ENCODE results near the gene TMCC1. TPM values are rescaled to one million over a fixed set of nuclear protein-coding genes. Genes with fewer than 3 reads are reported as not detected.
A peak's percentile ranks its signal among the peaks of the same experiment; 100 is the strongest.

The TMCC1 gene
- total and polyA plus RNA-seq, 7 donors = 12.4 to 55.0 (median 38.1) TPM

DNA sequence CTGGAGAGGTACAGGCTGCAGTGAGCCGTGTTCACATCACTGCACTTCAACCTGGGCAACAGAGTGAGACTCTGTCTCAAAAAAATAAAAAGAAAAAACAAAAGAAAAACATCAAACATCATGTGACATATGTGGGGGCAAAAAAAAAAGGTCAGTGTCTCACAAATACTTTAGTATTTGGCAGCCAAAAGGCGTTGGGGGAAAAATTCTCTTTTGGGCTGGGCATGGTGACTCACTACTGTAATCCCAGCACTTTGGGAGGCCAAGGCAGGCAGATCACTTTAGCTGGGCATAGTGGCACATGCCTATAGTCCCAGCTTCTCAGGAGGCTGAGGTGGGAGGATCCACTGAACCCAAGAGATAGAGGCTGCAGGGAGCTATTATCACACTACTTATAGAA, 47.6 kb downstream of the TMCC1 start:
- H3K9me3 ChIP-seq = no peaks in the 10 kb centered on the region
- TF ChIP-seq, protein P1, sequence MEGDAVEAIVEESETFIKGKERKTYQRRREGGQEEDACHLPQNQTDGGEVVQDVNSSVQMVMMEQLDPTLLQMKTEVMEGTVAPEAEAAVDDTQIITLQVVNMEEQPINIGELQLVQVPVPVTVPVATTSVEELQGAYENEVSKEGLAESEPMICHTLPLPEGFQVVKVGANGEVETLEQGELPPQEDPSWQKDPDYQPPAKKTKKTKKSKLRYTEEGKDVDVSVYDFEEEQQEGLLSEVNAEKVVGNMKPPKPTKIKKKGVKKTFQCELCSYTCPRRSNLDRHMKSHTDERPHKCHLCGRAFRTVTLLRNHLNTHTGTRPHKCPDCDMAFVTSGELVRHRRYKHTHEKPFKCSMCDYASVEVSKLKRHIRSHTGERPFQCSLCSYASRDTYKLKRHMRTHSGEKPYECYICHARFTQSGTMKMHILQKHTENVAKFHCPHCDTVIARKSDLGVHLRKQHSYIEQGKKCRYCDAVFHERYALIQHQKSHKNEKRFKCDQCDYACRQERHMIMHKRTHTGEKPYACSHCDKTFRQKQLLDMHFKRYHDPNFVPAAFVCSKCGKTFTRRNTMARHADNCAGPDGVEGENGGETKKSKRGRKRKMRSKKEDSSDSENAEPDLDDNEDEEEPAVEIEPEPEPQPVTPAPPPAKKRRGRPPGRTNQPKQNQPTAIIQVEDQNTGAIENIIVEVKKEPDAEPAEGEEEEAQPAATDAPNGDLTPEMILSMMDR (IDR thresholded peaks at IDR 0.05) = no peak
- no peak overlapping the region for H3K4me3 ChIP-seq
- WGBS, 3 donors = 65 to 71% (median 65%) methylated on average over 2 of the region's 2 CpGs
- ATAC-seq = peak in 1 of 4 donors; percentile 28
- no peaks in the 10 kb centered on the region for H3K36me3 ChIP-seq (ENCODE audit: insufficient read depth in 1 of 2, low read depth in 1 of 2)
- no peaks in the 10 kb centered on the region for H3K27me3 ChIP-seq (ENCODE audit: insufficient read depth in 3 of 3, low read length in 2 of 3)
- intact Hi-C loops (cut with DNase I) = no loop called here
- no peak overlapping the region for H3K27ac ChIP-seq
- no peak for DNase-seq
- peaks cover 27% of the 10 kb centered on the region for H3K4me1 ChIP-seq

DNA sequence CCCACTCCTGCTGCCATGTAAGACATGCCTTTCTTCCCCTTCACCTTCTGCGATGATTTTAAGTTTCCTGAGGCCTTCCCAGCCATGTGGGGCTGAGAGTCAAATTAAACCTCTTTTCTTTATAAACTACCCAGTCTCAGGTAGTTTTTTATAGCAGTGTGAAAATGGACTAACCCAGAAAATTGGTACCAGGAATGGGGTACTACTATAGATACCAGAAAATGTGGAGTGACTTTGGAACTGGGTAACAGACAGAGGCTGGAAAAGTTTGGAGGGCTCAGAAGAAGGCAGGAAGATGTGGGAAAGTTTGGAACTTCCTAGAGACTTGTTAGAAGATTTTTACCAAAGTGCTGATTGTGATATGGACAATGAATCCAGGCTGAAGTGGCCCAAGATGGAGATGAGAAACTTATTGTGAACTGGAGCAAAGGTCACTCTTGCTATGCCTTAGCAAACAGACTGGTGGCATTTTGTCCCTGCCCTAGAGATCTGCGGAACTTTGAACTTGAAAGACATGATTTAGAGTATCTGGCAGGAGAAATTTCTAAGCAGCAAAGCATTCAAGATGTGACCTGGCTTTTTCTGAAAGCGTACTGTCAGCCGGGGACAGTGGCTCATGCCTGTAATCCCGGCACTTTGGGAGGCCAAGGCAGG, 52.7 kb downstream of the TMCC1 start:
- H3K4me1 ChIP-seq = peaks cover 28% of the 10 kb centered on the region
- no peak for DNase-seq
- H3K27me3 ChIP-seq (ENCODE audit: insufficient read depth in 3 of 3, low read length in 2 of 3) = no peaks in the 10 kb centered on the region
- TF ChIP-seq, protein P1 (IDR thresholded peaks at IDR 0.05) = no peak
- H3K4me3 ChIP-seq = no peak overlapping the region
- H3K36me3 ChIP-seq (ENCODE audit: insufficient read depth in 1 of 2, low read depth in 1 of 2) = no peaks in the 10 kb centered on the region
- no peak overlapping the region for H3K27ac ChIP-seq
- intact Hi-C loops (cut with DNase I) = no loop called here
- no peaks in the 10 kb centered on the region for H3K9me3 ChIP-seq
- no peak for ATAC-seq
- 80 to 85% (median 81%) methylated on average over 5 of the region's 5 CpGs for WGBS, 3 donors

DNA sequence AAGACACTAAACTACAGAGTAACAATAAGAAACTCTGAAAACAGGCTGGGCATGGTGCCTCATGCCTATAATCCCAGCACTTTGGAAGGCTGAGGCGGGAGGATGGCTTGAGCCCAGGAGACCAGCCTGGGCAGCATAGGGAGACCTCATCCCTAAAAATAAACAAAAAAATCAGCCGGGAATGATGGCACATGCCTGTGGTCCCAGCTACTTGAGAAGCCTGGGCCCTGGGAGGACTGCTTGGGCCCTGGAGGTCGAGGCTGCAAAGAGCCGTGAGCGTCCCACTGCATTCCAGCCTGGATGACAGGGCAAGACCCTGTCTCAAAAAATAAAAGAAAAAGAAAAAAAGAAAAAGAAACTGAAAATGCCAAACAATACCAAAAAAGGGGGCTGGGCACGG, 55.4 kb downstream of the TMCC1 start:
- Histone ChIP-seq H3K4me3 (peak overlapping the region; percentile 41), H3K9me3 (no peaks in the 10 kb centered on the region), H3K4me1 (peaks cover 38% of the 10 kb centered on the region), H3K27me3 (ENCODE audit: insufficient read depth in 3 of 3, low read length in 2 of 3) (no peaks in the 10 kb centered on the region), H3K27ac (peak overlapping the region; percentile 62), H3K36me3 (ENCODE audit: insufficient read depth in 1 of 2, low read depth in 1 of 2) (no peaks in the 10 kb centered on the region)
- TF ChIP-seq, protein P1 (IDR thresholded peaks at IDR 0.05) = no peak
- ATAC-seq (peak; percentile 42 to 84 (median 60)), DNase-seq (no peak)
- intact Hi-C loops (cut with DNase I) = no loop called here
- 53 to 73% (median 59%) methylated on average over 6 of the region's 6 CpGs for WGBS, 3 donors

DNA sequence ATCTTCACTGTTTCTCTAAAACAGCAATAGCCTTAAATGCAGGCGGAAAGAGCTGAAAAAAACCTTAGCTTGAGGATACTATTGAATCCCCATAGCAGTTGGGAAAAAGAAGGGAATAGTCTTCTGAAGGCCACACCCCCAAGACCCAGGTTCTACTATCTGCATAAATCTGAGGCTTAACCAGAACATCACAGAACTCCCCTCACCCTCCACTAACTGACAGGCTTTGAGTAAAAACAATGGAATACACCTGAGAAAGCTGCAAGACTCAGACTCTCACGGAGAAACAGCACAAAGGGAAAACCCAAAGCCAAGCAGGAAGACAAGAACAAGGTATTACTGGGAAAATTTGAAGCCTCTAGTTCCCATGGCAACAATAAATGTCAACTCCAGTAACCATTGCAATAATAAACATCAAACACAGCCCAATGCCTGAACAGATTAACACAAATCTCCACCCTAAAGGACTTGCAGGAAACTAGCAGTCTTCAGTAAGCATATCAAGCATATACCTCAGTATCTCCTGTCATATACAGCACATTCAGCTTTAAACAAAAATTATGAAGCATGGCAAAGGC, 56.4 kb downstream of the TMCC1 start:
- WGBS, 3 donors = 63 to 73% (median 66%) methylated on average over 2 of the region's 2 CpGs
- Histone ChIP-seq H3K36me3 (ENCODE audit: insufficient read depth in 1 of 2, low read depth in 1 of 2) (no peaks in the 10 kb centered on the region), H3K27me3 (ENCODE audit: insufficient read depth in 3 of 3, low read length in 2 of 3) (no peaks in the 10 kb centered on the region), H3K27ac (peak overlapping the region; percentile 62), H3K4me3 (peak overlapping the region; percentile 41), H3K9me3 (no peaks in the 10 kb centered on the region), H3K4me1 (peaks cover 46% of the 10 kb centered on the region)
- ATAC-seq (no peak), DNase-seq (no peak)
- intact Hi-C loops (cut with DNase I) = no loop called here
- TF ChIP-seq, protein P1 (IDR thresholded peaks at IDR 0.05) = no peak

All from psoas muscle (tissue), 8 donors.